GM18858 (cell line): ENCODE measurements around the gene SIAE.
"Not testable (repeated sequence)": the region's sequence is repeated elsewhere in the genome, so short reads cannot be mapped to it uniquely, and the experiment has no call there.

ENCODE experiments used
- ATAC-seq: cut with Tn5 transposase; IDR thresholded peaks from one replicate; pipeline ENCODE4 v1.9.1; 2021; ENCODE audit not compliant: unreplicated experiment

Gene SIAE

DNA sequence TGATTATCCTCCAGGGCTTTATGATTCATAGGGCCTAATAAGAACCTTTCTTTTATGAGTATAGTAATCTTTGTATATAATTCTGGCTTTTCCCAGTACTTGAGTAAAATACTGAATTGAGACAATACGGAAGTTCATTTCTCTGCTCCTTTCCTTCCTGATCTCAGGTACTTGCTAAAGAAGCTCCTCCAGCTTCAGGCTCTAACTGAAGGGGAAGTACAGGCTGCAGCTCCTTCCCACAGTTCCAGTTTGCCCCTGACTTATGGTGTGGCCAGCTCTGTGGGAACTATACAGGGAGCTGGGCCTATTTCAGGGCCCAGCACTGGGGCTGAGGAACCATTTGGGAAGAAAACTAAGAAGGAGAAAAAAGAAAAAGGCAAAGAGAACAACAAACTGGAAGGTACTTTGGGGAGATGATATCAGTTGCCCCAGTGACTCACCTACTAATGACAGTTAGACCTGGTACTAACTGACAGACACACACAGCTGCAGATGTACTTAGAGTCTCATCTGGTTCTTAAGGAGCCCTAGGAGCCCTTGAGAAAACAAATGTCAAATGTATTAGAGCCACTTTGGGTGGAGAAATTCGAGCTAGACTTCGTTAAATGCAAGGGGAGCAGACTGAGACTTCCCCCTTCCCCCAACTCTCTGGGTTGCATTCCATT, 47.9 kb downstream of the SIAE start:
- no peak for ATAC-seq

GRCh38 chr11:124623861-124624525, 49.5 kb downstream of the SIAE start:
- ATAC-seq: no peak

- peak; percentile 95 for ATAC-seq
Observed at GRCh38 chr11:124622531-124623451, 50.7 kb downstream of the SIAE start, which contains the start of gene TBRG1. Gene TBRG1, plus strand, starts transcription at chr11:124622864. Its CDS starts 220 bp downstream, at chr11:124623084.

GRCh38 chr11:124618863-124619262, 54.7 kb downstream of the SIAE start:
- no peak for ATAC-seq

GRCh38 chr11:124612567-124613246, 60.8 kb downstream of the SIAE start:
- ATAC-seq: no peak

DNA sequence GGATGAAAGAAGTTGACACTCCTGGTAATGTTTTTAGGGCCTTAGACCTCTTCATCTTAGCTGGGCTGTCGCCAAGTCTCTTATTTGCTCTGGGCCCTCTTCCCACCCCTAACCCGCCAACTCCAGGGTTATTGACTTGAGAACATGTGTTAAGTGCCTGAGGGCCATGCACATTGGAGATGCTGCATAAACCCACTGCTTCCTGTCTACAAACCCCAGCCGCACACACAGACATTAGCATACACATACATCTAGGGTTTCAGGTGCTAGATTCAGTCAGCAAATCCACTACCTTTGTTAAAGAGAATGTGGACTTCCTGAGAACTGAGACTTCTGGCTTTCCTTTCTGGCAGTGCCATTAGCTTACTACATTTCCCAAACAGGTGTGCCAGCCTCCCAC, 61.5 kb downstream of the SIAE start:
- no peak for ATAC-seq

DNA sequence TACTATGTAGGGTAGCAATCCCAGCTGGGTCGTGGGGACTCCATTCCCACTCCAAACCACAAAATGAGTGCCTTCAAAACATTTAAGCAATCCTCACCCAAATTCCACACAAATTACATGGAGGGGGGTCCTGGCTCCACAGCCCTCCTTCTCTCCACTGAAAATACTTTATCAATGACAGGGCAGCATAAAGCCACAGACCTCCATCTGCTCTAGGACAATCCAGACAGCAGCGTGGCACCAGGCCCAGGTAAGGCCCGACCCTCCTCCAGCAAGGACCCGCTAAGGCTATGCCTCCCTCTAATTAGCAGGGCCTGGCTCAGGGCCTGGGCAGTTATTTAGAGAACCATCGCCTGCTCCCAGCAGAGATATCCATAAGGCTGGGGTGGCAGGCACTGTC, 62.5 kb downstream of the SIAE start, which contains the start of gene PANX3:
PANX3 (plus strand) TSS at position 365 of the 400 bp plus-strand sequence. CDS start 129 bp downstream, outside the sequence.
- no peak for ATAC-seq

DNA sequence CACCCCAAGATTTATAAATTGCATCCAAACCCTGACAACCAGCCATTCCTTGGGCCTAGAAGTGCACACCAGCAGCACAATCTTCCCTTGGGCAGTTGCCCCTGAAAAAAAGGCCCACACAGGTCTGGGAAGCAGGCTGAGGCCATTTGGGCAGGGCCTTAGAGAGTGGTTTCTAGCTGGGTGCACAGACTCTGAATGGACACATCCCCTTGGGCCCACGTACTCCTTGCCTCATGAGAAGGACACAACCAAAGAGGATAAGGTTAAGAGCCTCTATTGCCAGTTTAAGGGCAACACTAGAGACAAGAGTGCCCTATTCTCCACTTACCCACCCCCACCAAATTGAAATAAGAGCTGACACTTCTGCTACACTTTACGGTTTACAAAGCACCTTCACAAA, 63.2 kb downstream of the SIAE start:
- ATAC-seq: no peak

- ATAC-seq: no peak
Observed at GRCh38 chr11:124608147-124608546, 65.4 kb downstream of the SIAE start.

GRCh38 chr11:124605719-124606118, 67.8 kb downstream of the SIAE start:
- ATAC-seq: no peak

DNA sequence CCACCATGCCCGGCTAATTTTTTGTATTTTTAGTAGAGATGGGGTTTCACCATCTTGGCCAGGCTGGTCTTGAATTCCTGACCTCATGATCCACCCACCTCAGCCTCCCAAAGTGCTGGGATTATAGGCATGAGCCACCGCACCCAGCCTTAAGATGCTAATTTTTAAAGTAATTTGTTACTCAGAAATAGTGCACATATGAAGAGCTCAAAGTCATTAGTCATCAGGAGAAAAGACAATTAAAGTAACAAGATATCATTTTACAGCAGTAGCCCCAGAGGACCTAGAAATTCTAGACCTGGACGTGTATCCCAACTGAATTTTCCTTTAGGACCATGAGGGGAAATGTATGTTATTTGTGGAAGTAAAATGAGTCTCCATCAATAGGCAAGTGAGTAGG, 70.8 kb downstream of the SIAE start:
- not testable (repeated sequence) for ATAC-seq

DNA sequence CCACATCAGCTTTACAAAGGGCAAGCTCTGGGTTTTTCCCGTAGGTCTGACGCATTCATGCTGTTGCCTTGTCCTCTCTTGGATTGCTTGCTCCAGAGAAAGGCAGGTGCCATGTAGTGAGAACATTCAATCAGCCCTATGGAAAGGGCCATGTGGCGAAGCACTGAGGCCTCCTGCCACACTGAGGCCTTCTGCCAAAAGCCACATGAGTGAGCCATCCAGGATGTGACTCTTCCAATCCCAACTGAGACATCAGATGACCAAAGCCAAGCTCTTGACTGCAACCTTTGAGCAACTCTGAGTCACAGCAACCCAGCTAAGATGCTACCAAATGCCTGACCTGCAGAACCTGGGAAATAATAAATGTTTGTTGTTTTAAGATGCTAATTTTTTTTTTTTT, 71.3 kb downstream of the SIAE start:
- no peak for ATAC-seq

DNA sequence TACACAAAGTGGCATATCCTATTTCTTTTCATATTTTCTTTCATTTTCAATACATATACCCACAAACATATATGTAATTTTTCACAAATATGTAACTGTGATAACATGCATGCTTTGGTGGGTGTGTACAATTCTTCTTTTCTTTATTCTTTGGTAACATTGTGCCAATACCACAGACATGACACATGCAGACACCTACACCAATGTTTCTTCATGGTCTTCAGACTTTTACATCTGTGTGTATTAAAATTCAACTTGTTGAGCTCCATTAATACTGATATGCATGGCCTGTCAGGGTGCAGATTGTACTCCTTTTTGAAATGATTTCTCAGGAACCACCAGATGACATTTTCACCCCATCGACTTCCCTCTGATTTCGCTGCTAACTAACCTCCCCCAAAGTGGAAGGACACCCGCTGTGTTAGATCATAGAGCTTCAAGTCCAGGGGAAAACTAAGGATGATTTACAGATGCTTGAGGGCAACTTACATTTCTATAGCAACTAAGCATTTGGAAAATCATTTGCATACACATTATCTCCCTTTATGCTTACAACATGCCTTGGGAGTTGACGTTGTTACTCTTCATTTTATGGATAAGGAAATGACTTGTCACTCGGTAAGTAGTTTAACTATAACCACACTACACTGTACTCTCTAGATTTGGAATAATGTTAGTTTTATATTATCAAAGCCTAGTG, 72.8 kb downstream of the SIAE start:
- ATAC-seq: no peak

DNA sequence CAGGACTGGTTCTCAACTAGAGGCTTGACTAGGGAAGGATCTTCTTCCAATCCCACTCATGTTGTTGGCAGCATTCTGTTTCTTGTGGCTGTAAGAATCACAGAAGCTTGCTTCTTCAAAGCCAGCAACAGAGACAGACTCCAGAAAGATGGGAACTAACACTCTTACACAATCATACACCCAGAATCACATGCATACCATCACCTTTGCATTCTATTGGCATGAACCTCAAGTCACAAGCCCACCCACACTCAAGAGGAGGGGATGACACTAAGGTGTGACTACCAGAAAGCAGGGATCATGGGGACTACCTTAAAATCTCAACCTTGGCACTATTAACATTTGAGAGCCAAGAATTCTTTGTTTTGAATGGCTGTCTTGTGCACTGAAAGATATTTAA, 75.9 kb downstream of the SIAE start:
- no peak for ATAC-seq

GRCh38 chr11:124595302-124595701, 78.2 kb downstream of the SIAE start:
- ATAC-seq: no peak

DNA sequence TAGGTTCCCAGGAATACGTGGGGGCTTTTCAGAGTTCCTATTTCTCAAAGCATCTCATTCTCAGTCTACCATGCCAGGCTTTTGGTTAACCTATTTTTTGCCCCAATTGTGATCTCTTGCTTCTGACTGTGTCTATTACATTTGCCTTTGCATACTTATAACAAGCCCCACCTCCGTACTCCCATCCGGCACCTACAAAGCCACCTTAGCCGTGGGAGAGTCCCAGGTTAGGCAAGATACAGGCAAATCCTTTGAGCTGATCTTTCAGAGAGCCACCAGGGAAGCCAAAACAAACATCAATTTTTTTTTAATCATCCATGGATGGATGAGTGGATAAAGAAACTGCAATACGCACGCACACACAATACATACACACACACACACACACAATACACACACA, 80.9 kb downstream of the SIAE start:
- ATAC-seq: no peak

DNA sequence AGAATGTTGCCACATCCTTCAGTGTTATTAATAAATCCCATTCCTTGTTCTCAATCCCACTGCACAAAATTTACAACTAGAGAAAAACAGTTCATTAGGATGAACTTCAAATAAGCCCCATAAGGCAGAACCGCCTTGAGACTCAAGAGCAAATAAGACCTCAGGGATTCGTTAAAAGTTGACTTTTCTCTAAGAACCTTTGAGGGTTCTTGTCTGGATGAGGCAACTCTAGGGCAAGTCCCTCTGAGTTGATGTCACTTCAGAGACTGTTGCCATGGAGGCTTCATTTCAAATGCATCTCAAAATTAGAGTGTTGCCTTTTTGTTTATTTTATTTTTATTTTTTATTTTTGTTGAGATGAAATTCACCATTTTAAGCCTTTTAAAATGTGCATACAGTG, 82.1 kb downstream of the SIAE start:
- ATAC-seq: no peak

GRCh38 chr11:124586238-124586860, 87.2 kb downstream of the SIAE start:
- no peak for ATAC-seq

DNA sequence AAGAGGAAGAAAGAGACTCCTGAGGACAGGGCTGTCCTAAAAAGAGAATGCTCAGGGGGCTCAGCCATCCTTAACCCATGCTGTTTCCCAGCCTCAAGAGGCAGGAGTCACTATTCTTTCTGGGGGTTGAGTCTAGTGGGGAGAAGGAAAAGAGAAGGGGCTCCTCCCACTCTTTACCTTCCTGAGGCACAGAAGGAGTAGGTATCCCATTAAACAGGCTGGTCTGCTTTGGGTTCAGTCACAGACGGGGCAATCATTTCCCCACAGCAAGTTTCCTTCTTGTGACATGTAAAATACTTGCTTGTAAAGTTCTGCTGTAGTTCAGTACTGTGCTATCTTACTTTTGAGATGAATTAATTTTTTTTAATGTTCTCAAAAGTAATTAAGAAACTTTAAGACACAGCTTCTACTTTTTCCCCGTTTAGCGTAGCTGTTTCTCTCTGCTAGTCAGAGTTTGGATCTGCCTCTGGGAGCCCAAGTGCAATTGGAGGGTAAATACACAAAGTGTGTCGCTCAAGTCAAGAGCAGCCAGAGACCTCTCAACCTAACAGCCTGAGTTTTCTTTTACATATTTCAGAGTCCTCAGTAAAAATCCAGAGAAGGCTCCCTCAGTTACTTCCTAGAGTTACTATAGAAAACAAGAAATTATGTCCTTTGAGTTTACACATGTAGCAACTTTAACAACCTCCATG, 88.7 kb downstream of the SIAE start:
- no peak for ATAC-seq
